ENCODE data around the gene LMCD1.

Gene LMCD1

GRCh38 chr3:8556473-8556869 is 54.8 kb downstream of the LMCD1 start:
- in situ Hi-C loops (cut with MboI; ENCODE audit: low sequenced_read_pairs) = no loop called here

GRCh38 chr3:8557298-8557697 is 55.7 kb downstream of the LMCD1 start:
- in situ Hi-C loops (cut with MboI; ENCODE audit: low sequenced_read_pairs) = no loop called here

GRCh38 chr3:8558645-8559044 is 57.0 kb downstream of the LMCD1 start:
- in situ Hi-C loops (cut with MboI; ENCODE audit: low sequenced_read_pairs) = no loop called here

- in situ Hi-C loops (cut with MboI; ENCODE audit: low sequenced_read_pairs) = no loop called here
Measured at GRCh38 chr3:8559351-8559750, 57.7 kb downstream of the LMCD1 start.

- in situ Hi-C loops (cut with MboI; ENCODE audit: low sequenced_read_pairs) = no loop called here
Measured at GRCh38 chr3:8560366-8561007, 58.9 kb downstream of the LMCD1 start.

GRCh38 chr3:8561370-8561769 is 59.7 kb downstream of the LMCD1 start:
- in situ Hi-C loops (cut with MboI; ENCODE audit: low sequenced_read_pairs) = no loop called here

- in situ Hi-C loops (cut with MboI; ENCODE audit: low sequenced_read_pairs) = no loop called here
Measured at GRCh38 chr3:8562081-8562595, 60.5 kb downstream of the LMCD1 start.

GRCh38 chr3:8563146-8563545 is 61.5 kb downstream of the LMCD1 start:
- in situ Hi-C loops (cut with MboI; ENCODE audit: low sequenced_read_pairs) = no loop called here

- in situ Hi-C loops (cut with MboI; ENCODE audit: low sequenced_read_pairs) = no loop called here
Measured at GRCh38 chr3:8563597-8563996, 62.0 kb downstream of the LMCD1 start.

GRCh38 chr3:8565376-8565775 is 63.8 kb downstream of the LMCD1 start:
- in situ Hi-C loops (cut with MboI; ENCODE audit: low sequenced_read_pairs) = no loop called here

GRCh38 chr3:8567784-8568575 is 66.4 kb downstream of the LMCD1 start:
- in situ Hi-C loops (cut with MboI; ENCODE audit: low sequenced_read_pairs) = no loop called here

- in situ Hi-C loops (cut with MboI; ENCODE audit: low sequenced_read_pairs) = no loop called here
Measured at GRCh38 chr3:8571256-8571655, 69.6 kb downstream of the LMCD1 start.

GRCh38 chr3:8573342-8573926 is 71.8 kb downstream of the LMCD1 start:
- in situ Hi-C loops (cut with MboI; ENCODE audit: low sequenced_read_pairs) = no loop called here

- in situ Hi-C loops (cut with MboI; ENCODE audit: low sequenced_read_pairs) = no loop called here
Measured at GRCh38 chr3:8574040-8574669, 72.5 kb downstream of the LMCD1 start.

GRCh38 chr3:8574670-8575322 is 73.2 kb downstream of the LMCD1 start:
- in situ Hi-C loops (cut with MboI; ENCODE audit: low sequenced_read_pairs) = no loop called here

- in situ Hi-C loops (cut with MboI; ENCODE audit: low sequenced_read_pairs) = no loop called here
Measured at GRCh38 chr3:8575364-8576104, 73.9 kb downstream of the LMCD1 start.

- in situ Hi-C loops (cut with MboI; ENCODE audit: low sequenced_read_pairs) = no loop called here
Measured at GRCh38 chr3:8576436-8576835, 74.8 kb downstream of the LMCD1 start.

GRCh38 chr3:8576841-8577571 is 75.4 kb downstream of the LMCD1 start:
- in situ Hi-C loops (cut with MboI; ENCODE audit: low sequenced_read_pairs) = no loop called here

GRCh38 chr3:8578282-8578681 is 76.7 kb downstream of the LMCD1 start:
- in situ Hi-C loops (cut with MboI; ENCODE audit: low sequenced_read_pairs) = no loop called here

GRCh38 chr3:8579096-8579495 is 77.5 kb downstream of the LMCD1 start:
- in situ Hi-C loops (cut with MboI; ENCODE audit: low sequenced_read_pairs) = no loop called here

Measured in HL-60/S4 treated with phorbol 12-myristate 13-acetate at 8.2 ng/mL for 4 days and 3 days (cell line).